Esophagus muscularis mucosa (tissue), 3 donors: ENCODE results near the gene PTPRK.

ENCODE experiments used
- CTCF ChIP-seq, 3 experiments: fragments of 200-600 bp in 2 of 3; fragments of 450-650 bp in 1 of 3; sonication (generic) in 2 of 3; IDR thresholded peaks; one replicate each; pipeline ENCODE4 v1.5.1; 2017 to 2019; ENCODE audit warnings: antibody characterized with exemption in 3 of 3, mild to moderate bottlenecking in 2 of 3, moderate library complexity in 1 of 3
- POLR2A ChIP-seq: fragments of 450-650 bp; IDR thresholded peaks from one replicate; pipeline ENCODE4 v1.6.1; 2017; ENCODE audit warnings: antibody characterized with exemption, moderate library complexity, mild to moderate bottlenecking, low read depth

DNA sequence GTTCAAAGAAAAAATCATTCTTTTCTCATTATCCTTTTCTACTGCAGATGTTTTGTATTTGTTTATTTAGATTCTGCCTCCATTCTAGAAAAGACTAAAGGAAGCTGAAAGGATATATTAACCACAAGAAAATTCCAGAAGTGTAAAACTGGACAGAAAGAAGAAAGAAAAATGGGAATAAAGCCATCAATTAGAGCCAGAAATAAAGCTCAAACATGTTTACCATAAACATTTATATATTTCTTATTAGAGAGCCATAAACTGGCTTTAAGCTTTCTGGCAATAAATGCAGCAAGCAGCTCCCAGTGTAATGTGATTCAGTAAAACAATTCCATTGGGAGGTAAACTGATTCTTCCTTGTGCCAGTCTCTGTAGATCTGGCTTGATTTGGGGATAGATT, 244.1 kb downstream of the PTPRK start:
- TF ChIP-seq POLR2A (no peak), CTCF (IDR thresholded peaks at IDR 0.05) (no peak)
